ENCODE data around the gene SETDB2. TPM values are rescaled to one million over a fixed set of nuclear protein-coding genes. Genes with fewer than 3 reads are reported as not detected.

Gene SETDB2
- total RNA-seq, 1 experiment from 2014 or later: 5.2 TPM

GRCh38 chr13:49533011-49533410 lies 88.9 kb downstream of the SETDB2 start:
- TSS peak; percentile 47 for BruUV-seq (replicated peaks)
- RAD21 ChIA-PET (ENCODE audit: low non-redundant PET in 1 of 2, low total read pairs in 2 of 2, uncharacterized antibody in 2 of 2, unreplicated experiment in 2 of 2): no interaction called here
- H3K4me2 ChIP-seq (ENCODE audit: low read length): no peak overlapping the region
- ATAC-seq (no peak), DNase-seq (ENCODE audit: low read depth, low spot score) (no peak)
- H2AFZ ChIP-seq (ENCODE audit: low read depth, low read length, poor library complexity, severe bottlenecking): no peak overlapping the region
- POLR2A ChIA-PET: no interaction called here
- no peak for TF ChIP-seq ZFX (IDR thresholded peaks at IDR 0.05)
- no peak for TF ChIP-seq CEBPB (IDR thresholded peaks at IDR 0.05; ENCODE audit: low read depth)
- no peak for TF ChIP-seq CTCF (IDR thresholded peaks at IDR 0.05 in 2 of 3, conservative IDR thresholded peaks at IDR 0.05 in 1 of 3; ENCODE audit: borderline replicate concordance in 1 of 3, insufficient read depth in 1 of 3, low read depth in 2 of 3, low read length in 2 of 3)
- TF ChIP-seq MAX (IDR thresholded peaks at IDR 0.05): no peak
- TF ChIP-seq ELF1 (IDR thresholded peaks at IDR 0.05; ENCODE audit: borderline replicate concordance, low read depth): no peak
- TF ChIP-seq EZH2 (IDR thresholded peaks at IDR 0.05): no peak
- no peak for TF ChIP-seq ZBTB33 (IDR thresholded peaks at IDR 0.05; ENCODE audit: extremely low read depth, insufficient replicate concordance, low read length)
- no peak for TF ChIP-seq ZNF274 (IDR thresholded peaks at IDR 0.05; ENCODE audit: low read depth, low read length)
- no peak for TF ChIP-seq SP1 (IDR thresholded peaks at IDR 0.05; ENCODE audit: low read depth)
- TF ChIP-seq JUND (IDR thresholded peaks at IDR 0.05): no peak
- TF ChIP-seq CBX3 (IDR thresholded peaks at IDR 0.05; ENCODE audit: low read depth): no peak
- no peak for TF ChIP-seq TCF7L2 (IDR thresholded peaks at IDR 0.05; ENCODE audit: borderline replicate concordance, extremely low read depth, insufficient read depth, insufficient read length)
- TF ChIP-seq EGR1 (IDR thresholded peaks at IDR 0.05; ENCODE audit: low read depth): no peak
- TF ChIP-seq EZH2phosphoT487 (IDR thresholded peaks at IDR 0.05; ENCODE audit: borderline replicate concordance): no peak
- no peak for TF ChIP-seq ATF3 (IDR thresholded peaks at IDR 0.05)
- TF ChIP-seq SRF (IDR thresholded peaks at IDR 0.05; ENCODE audit: low read depth): no peak
- no peak for TF ChIP-seq FOSL1 (IDR thresholded peaks at IDR 0.05; ENCODE audit: low read depth)
- TF ChIP-seq POLR2AphosphoS5 (IDR thresholded peaks at IDR 0.05; ENCODE audit: low read depth, low read length): no peak
- no peak for TF ChIP-seq REST (IDR thresholded peaks at IDR 0.05; ENCODE audit: low read depth)
- no peak for TF ChIP-seq RAD21 (IDR thresholded peaks at IDR 0.05; ENCODE audit: low read depth)
- intact Hi-C loops (cut with micrococcal nuclease): no loop called here
- no peak overlapping the region for H3K4me3 ChIP-seq (replicated peaks in 1 of 2; ENCODE audit: low read depth in 1 of 2, low read length in 2 of 2)
- no peaks in the 10 kb centered on the region for H4K20me1 ChIP-seq (ENCODE audit: insufficient read depth)
- CTCF ChIA-PET: no interaction called here
- H3K79me2 ChIP-seq (ENCODE audit: insufficient read depth, low read length): no peaks in the 10 kb centered on the region
- H3K9ac ChIP-seq (ENCODE audit: low read length): no peak overlapping the region
- no peaks in the 10 kb centered on the region for H3K9me2 ChIP-seq (ENCODE audit: insufficient read depth)
- no peaks in the 10 kb centered on the region; a peak in 1 of 4 replicates for H3K36me3 ChIP-seq (ENCODE audit: control insufficient read depth in 1 of 2, insufficient read depth in 2 of 2, low read length in 2 of 2)
- H3K27ac ChIP-seq (ENCODE audit: low read depth, low read length): no peak overlapping the region
- H3K4me1 ChIP-seq (ENCODE audit: control insufficient read depth in 1 of 2, insufficient read depth in 2 of 2, low read length in 2 of 2): no peaks in the 10 kb centered on the region
- H3K27me3 ChIP-seq (ENCODE audit: insufficient read depth, low read length): no peaks in the 10 kb centered on the region
- no peaks in the 10 kb centered on the region for H3K9me3 ChIP-seq (ENCODE audit: control insufficient read depth in 1 of 2, insufficient read depth in 1 of 2, low read depth in 1 of 2, low read length in 2 of 2)
